A549 (cell line): ENCODE measurements around the gene PIPOX. TPM values are rescaled to one million over a fixed set of nuclear protein-coding genes. Genes with fewer than 3 reads are reported as not detected.

Experiments
- ATAC-seq, 2 experiments: fragments of 200-7000 bp in 1 of 2; fragments of >200 bp in 1 of 2; cut with Nextera tagmentation in 1 of 2; cut with Tn5 transposase in 1 of 2; 3 replicates each; pipeline versions ENCODE4 v1.8.0 to v1.9.1; 2018 to 2020; ENCODE audit warnings: mild to moderate bottlenecking in 1 of 2, moderate library complexity in 1 of 2
- CTCF ChIA-PET: fragments of 300-600 bp; sonication (Branson Sonifier 250); formaldehyde crosslinking; extraction: SDS; loops from one replicate; lab custom pipeline; 2021; ENCODE audit warnings: antibody characterized with exemption, inconsistent platforms; lab: Yijun Ruan, JAX
- POLR2A ChIA-PET: fragments of 350-600 bp; formaldehyde crosslinking; extraction: SDS; loops from one replicate; lab custom pipeline; 2021; ENCODE audit warnings: antibody characterized with exemption, inconsistent platforms; lab: Yijun Ruan, JAX
- DNase-seq, 2 experiments: peaks; one replicate each; pipeline versions ENCODE4 v3.0.0 to v3.0.0-alpha.2; 2011 to 2016; ENCODE audit warnings: low read depth in 1 of 2, low spot score in 1 of 2
- FAIRE-seq: peaks from 2 replicates; lab custom pipeline; 2011; peaks lifted over from hg19 to GRCh38; lab: Jason Lieb, UNC
- H3K27ac ChIP-seq, 2 experiments: fragments of >200 bp; sonication (Bioruptor Twin); formaldehyde crosslinking; 3 replicates each; pipeline ENCODE4 v1.5.1; 2016 to 2017
- H3K4me1 ChIP-seq: fragments of >200 bp; sonication (Bioruptor Twin); formaldehyde crosslinking; 3 replicates; pipeline ENCODE4 v1.6.1; 2016
- H3K4me2 ChIP-seq: fragments of >200 bp; sonication (Bioruptor Twin); formaldehyde crosslinking; 3 replicates; pipeline ENCODE4 v1.6.1; 2016
- H3K4me3 ChIP-seq: fragments of >200 bp; sonication (Bioruptor Twin); formaldehyde crosslinking; 3 replicates; pipeline ENCODE4 v1.5.1; 2016
- H3K9me3 ChIP-seq: fragments of >200 bp; sonication (Bioruptor Twin); formaldehyde crosslinking; 3 replicates; pipeline ENCODE4 v1.6.1; 2016
- BCL3 ChIP-seq: fragments of >200 bp; sonication (Bioruptor Twin); formaldehyde crosslinking; IDR thresholded peaks from 3 replicates; pipeline ENCODE4 v1.6.1; 2016
- BHLHE40 ChIP-seq: IDR thresholded peaks from 2 replicates; pipeline ENCODE4 v1.6.1; 2012; ENCODE audit warnings: low read depth, low read length, inconsistent platforms
- E2F6 ChIP-seq: IDR thresholded peaks from 2 replicates; pipeline ENCODE4 v1.6.1; 2012; ENCODE audit warnings: low read depth, borderline replicate concordance
- ELK1 ChIP-seq: fragments of 150-350 bp; IDR thresholded peaks from 2 replicates; pipeline ENCODE4 v1.6.1; 2014; ENCODE audit warnings: low read depth, mild to moderate bottlenecking, low read length
- HDAC2 ChIP-seq: fragments of 200-600 bp; sonication (generic); IDR thresholded peaks from 2 replicates; pipeline ENCODE4 v1.6.1; 2016
- HES2 ChIP-seq: fragments of >200 bp; sonication (Bioruptor Twin); formaldehyde crosslinking; IDR thresholded peaks from 2 replicates; pipeline ENCODE4 v1.6.1; 2016
- HOXB13 ChIP-seq: fragments of 250-450 bp; sonication (Bioruptor Pico); IDR thresholded peaks from 2 replicates; pipeline ENCODE4 v1.5.0; 2020; ENCODE audit warnings: low read depth, mild to moderate bottlenecking, moderate library complexity
- MAFK ChIP-seq: fragments of 450-650 bp; IDR thresholded peaks from 2 replicates; pipeline ENCODE4 v1.6.1; 2014; ENCODE audit not compliant: partially characterized antibody
- PBX3 ChIP-seq: IDR thresholded peaks from 2 replicates; pipeline ENCODE4 v1.6.1; 2012
- REST ChIP-seq: fragments of 200-600 bp; sonication (generic); IDR thresholded peaks from 2 replicates; pipeline ENCODE4 v1.6.1; 2016; ENCODE audit warnings: antibody characterized with exemption, mild to moderate bottlenecking, moderate library complexity
- RFX5 ChIP-seq: fragments of 450-650 bp; IDR thresholded peaks from 2 replicates; pipeline ENCODE4 v1.7.1; 2014; ENCODE audit warnings: antibody characterized with exemption, mild to moderate bottlenecking, moderate library complexity
- TP53 ChIP-seq: fragments of 250-450 bp; sonication (Bioruptor Pico); IDR thresholded peaks from 2 replicates; pipeline ENCODE4 v1.5.0; 2021; ENCODE audit warnings: mild to moderate bottlenecking, moderate library complexity
- USF2 ChIP-seq: fragments of 450-650 bp; IDR thresholded peaks from 2 replicates; pipeline ENCODE4 v1.6.1; 2014; ENCODE audit warnings: antibody characterized with exemption
- ZFP36 ChIP-seq: fragments of 450-650 bp; IDR thresholded peaks from 2 replicates; pipeline ENCODE4 v1.6.1; 2014; ENCODE audit warnings: borderline replicate concordance; ENCODE audit not compliant: partially characterized antibody
- WGBS: methylation state at CpG from one replicate; pipeline ENCODE4 v1.1.6; 2017; ENCODE audit errors: missing lambda C conversion rate; 5-methylcytosine and 5-hydroxymethylcytosine counted together
- polyA minus RNA-seq: library from RNA; depleted of rRNA, polyadenylated mRNA; stranded (reverse); fragments of >200 nt; gene quantifications from 2 replicates; pipeline ENCODE4 v1.2.3, GENCODE V29; 2011; rRNA and poly(A)+ RNA removed
- polyA plus RNA-seq, 4 experiments: library from polyadenylated mRNA; depleted of rRNA in 3 of 4; stranded (reverse); fragments of >200 nt; fragmentation: RNase III in 1 of 4; extraction: RNeasy Plus Mini Kit Qiagen cat#74134 plus additional on column Dnase treatment in 1 of 4; gene quantifications; 2 replicates in 3 of 4; 3 replicates in 1 of 4; pipeline ENCODE4 v1.2.3, GENCODE V29; 2011 to 2017

The PIPOX gene
- 0.94 and 1.4 TPM in 2 replicates for polyA plus RNA-seq (2011; rRNA removed)
- polyA plus RNA-seq (2012; cell fraction: cytosol; rRNA removed) = 0.17 and 0.18 TPM in 2 replicates
- 0.38 and 0.73 TPM in 2 replicates for polyA plus RNA-seq (2012; cell fraction: nucleus; rRNA removed)
- 0.28 to 0.49 TPM (median 0.39 TPM) in 3 replicates for polyA plus RNA-seq (2017; fragmentation: RNase III; extraction: RNeasy Plus Mini Kit Qiagen cat#74134 plus additional on column Dnase treatment)
- polyA minus RNA-seq = 8.7 and 12.4 TPM in 2 replicates

- Histone ChIP-seq H3K9me3 (no peaks in the 10 kb centered on the region), H3K27ac (no peak within 1 kb of the TSS), H3K4me3 (no peak within 1 kb of the TSS), H3K4me1 (no peaks in the 10 kb centered on the region), H3K4me2 (no peak within 1 kb of the TSS)
- POLR2A ChIA-PET = no interaction called here
- WGBS = 55% methylated on average over 13 of the region's 13 CpGs
- DNase-seq (peak in 1 of 2 experiments; percentile 17), FAIRE-seq (no peak), ATAC-seq (peak in 1 of 2 experiments; percentile 43; a peak in 3 of 6 replicates)
- CTCF ChIA-PET = interaction anchor here (0.8 to 1.6 kb wide), 4 partner anchors 9 to 68 kb away, joined by 3 to 4 read pairs (median 3); no protein-coding TSS in a partner anchor
- peak; percentile 19 for TF ChIP-seq MAFK
- TF ChIP-seq USF2 = no peak
These were observed at the start of gene PIPOX for GRCh38 chr17:29042679-29043538. Gene PIPOX, plus strand, starts transcription at chr17:29043141. Its CDS starts 85 bp downstream, at chr17:29043226.

GRCh38 chr17:28993645-28994426 is 49.1 kb upstream of the PIPOX start:
- CTCF ChIA-PET = interaction anchor here (0.6 to 4.6 kb wide), 12 partner anchors 10 to 267 kb away, joined by 3 to 33 read pairs (median 6); no protein-coding TSS in a partner anchor
- Histone ChIP-seq H3K9me3 (no peaks in the 10 kb centered on the region), H3K4me2 (no peak overlapping the region), H3K4me3 (no peak overlapping the region), H3K27ac (no peak overlapping the region), H3K4me1 (no peaks in the 10 kb centered on the region)
- 67% methylated on average over 13 of the region's 13 CpGs for WGBS
- ATAC-seq (peak in 1 of 2 experiments; percentile 8; a peak in 1 of 6 replicates), DNase-seq (no peak), FAIRE-seq (no peak)
- POLR2A ChIA-PET = interaction anchor here (0.5 kb wide), 1 partner anchor 31 kb away, joined by 4 read pairs; no protein-coding TSS in a partner anchor
- no peak for TF ChIP-seq USF2

- DNase-seq (no peak), ATAC-seq (no peak), FAIRE-seq (no peak)
- no peaks in the 10 kb centered on the region for H3K9me3 ChIP-seq
- no peak overlapping the region for H3K27ac ChIP-seq
- H3K4me3 ChIP-seq = no peak overlapping the region
- ChIA-PET CTCF (interaction anchor here (0.6 to 2.9 kb wide), 11 partner anchors 9 to 184 kb away, joined by 3 to 12 read pairs (median 4); partner anchors contain the start of gene MYO18A), POLR2A (no interaction called here)
- whole genome bisulfite sequencing = 25% methylated on average over 5 of the region's 5 CpGs
- H3K4me2 ChIP-seq = no peak overlapping the region
- no peaks in the 10 kb centered on the region for H3K4me1 ChIP-seq
- TF ChIP-seq HOXB13 (CRISPR knock-in tag) = no peak
- TF ChIP-seq ZFP36 = no peak
- TF ChIP-seq HDAC2 = no peak
- no peak for TF ChIP-seq HES2
- no peak for TF ChIP-seq BHLHE40
- no peak for TF ChIP-seq TP53 (CRISPR knock-in tag)
- no peak for TF ChIP-seq REST
- no peak for TF ChIP-seq USF2
- no peak for TF ChIP-seq E2F6
- no peak for TF ChIP-seq RFX5
- no peak for TF ChIP-seq PBX3
- no peak for TF ChIP-seq ELK1
- no peak for TF ChIP-seq BCL3
These were observed 46.3 kb upstream of the PIPOX start for GRCh38 chr17:28996554-28997096.
